Measurements from ENCODE around the gene CAMK2A. TPM values are rescaled to one million over a fixed set of nuclear protein-coding genes. Genes with fewer than 3 reads are reported as not detected.

Gene CAMK2A
- total RNA-seq, 1 donor from 2014 or later = 0.30 TPM

DNA sequence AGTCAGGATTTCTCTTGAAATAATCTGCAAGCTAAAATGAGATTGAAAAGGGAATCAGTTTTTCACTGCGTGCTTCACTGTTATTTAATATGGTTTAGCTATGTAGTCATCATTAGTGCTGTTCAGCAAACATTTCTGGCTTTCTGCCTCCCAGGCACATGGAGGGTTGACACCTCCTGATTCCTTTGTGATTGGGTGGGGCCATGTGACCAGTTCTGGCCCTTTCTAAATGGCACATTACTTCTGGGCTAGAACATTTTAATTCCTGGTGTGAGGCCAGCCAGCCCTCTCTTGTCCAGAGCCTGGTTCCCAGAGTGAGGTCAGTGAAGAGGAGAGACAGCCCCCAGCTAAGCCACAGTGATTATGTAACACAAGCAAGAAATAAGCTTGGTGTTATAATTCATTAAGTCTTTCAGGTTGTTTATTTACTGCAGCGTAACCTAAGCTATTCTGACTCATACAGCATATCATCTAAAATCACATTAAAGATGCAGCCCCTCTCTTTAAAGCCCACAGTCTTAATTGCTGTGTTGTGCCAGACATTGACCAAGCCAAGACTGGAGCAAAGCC, 30.6 kb upstream of the CAMK2A start:
- no peak for DNase-seq (ENCODE audit: low read depth, low spot score)
- H3K27ac Mint-ChIP-seq (ENCODE audit: unreplicated experiment) = no peak overlapping the region
- H3K4me3 Mint-ChIP-seq = no peak overlapping the region
- H3K9me3 Mint-ChIP-seq = peaks cover 2% of the 10 kb centered on the region
- H3K4me1 Mint-ChIP-seq = peaks cover 40% of the 10 kb centered on the region
- no peaks in the 10 kb centered on the region for H3K27me3 Mint-ChIP-seq (ENCODE audit: low read depth)
- TF ChIP-seq, protein P1, sequence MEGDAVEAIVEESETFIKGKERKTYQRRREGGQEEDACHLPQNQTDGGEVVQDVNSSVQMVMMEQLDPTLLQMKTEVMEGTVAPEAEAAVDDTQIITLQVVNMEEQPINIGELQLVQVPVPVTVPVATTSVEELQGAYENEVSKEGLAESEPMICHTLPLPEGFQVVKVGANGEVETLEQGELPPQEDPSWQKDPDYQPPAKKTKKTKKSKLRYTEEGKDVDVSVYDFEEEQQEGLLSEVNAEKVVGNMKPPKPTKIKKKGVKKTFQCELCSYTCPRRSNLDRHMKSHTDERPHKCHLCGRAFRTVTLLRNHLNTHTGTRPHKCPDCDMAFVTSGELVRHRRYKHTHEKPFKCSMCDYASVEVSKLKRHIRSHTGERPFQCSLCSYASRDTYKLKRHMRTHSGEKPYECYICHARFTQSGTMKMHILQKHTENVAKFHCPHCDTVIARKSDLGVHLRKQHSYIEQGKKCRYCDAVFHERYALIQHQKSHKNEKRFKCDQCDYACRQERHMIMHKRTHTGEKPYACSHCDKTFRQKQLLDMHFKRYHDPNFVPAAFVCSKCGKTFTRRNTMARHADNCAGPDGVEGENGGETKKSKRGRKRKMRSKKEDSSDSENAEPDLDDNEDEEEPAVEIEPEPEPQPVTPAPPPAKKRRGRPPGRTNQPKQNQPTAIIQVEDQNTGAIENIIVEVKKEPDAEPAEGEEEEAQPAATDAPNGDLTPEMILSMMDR (conservative IDR thresholded peaks at IDR 0.05) = no peak
- H3K36me3 Mint-ChIP-seq (ENCODE audit: low read depth) = no peaks in the 10 kb centered on the region

DNA sequence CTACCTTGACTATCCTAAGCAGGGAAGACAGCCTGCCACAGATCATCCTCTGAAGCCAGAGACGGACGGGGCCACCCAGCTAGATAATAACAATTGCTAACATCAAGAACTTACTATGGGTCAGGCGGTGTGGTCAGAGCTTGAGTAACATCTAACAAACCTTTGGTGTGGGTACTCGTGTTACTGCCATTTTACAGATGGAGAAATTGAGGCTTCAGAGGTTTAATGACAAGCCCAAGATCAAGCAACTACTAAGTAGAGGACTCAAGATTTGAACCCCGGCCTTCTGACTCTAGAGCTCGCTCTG, 29.9 kb upstream of the CAMK2A start:
- Mint-ChIP-seq H3K4me3 (no peak overlapping the region), H3K9me3 (peaks cover 2% of the 10 kb centered on the region), H3K36me3 (ENCODE audit: low read depth) (no peaks in the 10 kb centered on the region), H3K27me3 (ENCODE audit: low read depth) (no peaks in the 10 kb centered on the region), H3K4me1 (peaks cover 40% of the 10 kb centered on the region), H3K27ac (ENCODE audit: unreplicated experiment) (no peak overlapping the region)
- DNase-seq (ENCODE audit: low read depth, low spot score) = no peak
- TF ChIP-seq, protein P1 (conservative IDR thresholded peaks at IDR 0.05) = no peak

DNA sequence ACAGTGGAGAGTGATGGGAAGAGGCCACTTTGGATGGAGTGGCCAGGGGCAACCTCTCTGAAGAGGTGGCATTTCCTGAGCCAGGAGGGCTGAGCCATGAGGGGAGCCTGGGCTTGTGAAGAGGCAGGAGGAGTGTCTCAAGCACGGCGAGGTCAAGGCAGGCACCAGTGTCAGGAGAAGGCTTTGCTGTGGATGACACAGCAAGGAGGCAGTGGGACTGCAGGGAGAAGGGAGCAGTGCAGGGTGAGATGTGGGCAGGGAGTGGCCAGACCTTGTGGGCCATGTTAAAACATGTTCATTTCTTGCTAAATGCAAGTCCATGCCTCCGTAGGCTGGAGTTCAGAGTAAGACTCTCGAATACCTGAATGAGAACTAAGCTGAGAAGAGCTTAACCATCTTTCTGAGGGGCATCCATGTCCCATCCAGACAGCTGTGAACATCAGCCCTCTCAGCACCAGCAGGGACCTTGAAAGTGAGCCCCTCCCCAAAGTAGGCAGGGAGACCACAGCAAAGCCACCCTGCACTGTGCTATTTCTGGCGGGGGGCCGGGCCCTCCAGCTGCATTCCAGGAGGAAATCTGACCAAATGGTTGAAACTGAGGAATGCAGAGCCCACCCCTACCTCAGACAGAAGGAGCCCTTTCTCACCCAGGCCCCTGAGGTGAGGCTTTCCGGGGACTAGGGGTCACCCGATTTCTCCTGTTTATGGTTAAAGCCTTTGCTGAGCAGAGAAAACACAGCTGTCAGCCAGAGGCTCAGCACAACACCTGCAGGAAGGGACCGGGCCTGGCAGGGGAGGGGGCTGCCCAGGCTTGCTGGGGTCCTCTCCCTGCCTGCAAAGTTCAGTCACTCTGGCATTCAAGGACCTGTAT, 29.3 kb upstream of the CAMK2A start:
- Mint-ChIP-seq H3K36me3 (ENCODE audit: low read depth) (no peaks in the 10 kb centered on the region), H3K4me1 (peaks cover 40% of the 10 kb centered on the region), H3K4me3 (no peak overlapping the region), H3K9me3 (peaks cover 2% of the 10 kb centered on the region), H3K27me3 (ENCODE audit: low read depth) (no peaks in the 10 kb centered on the region), H3K27ac (ENCODE audit: unreplicated experiment) (no peak overlapping the region)
- TF ChIP-seq, protein P1 (conservative IDR thresholded peaks at IDR 0.05) = no peak
- DNase-seq (ENCODE audit: low read depth, low spot score) = no peak

DNA sequence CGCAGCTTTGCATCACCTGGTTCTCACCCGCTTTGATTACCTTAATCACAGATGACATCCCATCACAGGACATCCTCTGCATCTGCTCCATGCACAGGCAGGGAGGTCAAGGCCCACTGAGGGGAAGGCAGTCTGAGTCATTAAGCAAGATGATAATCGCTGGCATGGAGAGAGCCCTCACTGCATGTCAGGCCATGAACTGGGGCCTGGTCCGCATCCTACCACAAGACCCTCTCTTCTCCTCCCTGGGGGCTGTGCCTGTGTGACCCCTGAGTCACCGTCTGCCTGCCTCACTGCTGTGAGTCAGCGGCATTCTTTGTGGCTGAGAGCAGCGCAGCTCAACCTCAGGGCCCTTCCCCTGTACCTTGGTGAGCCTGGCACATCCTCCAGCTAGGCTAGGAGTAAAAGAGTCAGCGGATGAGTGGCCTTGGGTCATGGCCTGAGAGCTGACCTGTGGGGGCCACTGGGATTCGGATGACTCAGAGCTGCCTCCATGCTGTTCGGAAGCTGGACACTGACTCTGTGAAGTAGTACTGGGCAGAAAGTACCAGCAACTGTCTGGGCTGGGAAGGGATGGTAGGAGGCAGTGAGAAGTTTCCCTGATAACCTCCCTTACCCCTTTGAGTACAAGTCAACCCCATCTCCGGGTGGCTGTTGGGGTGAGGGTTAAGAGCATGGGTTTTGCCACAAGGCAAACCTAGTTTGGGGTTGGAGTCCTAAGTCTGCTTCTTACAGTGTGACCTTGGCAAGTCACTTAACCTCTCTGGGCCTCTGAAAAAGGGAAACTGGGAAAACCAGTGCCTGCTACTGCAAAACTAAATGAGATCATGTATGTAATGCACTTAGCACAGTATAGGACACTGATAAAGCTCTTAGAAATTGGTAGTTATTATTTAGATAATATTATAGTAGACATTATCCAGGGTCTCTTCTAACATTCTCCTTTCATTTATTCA, 27.8 kb upstream of the CAMK2A start:
- TF ChIP-seq, protein P1 (conservative IDR thresholded peaks at IDR 0.05) = no peak
- no peaks in the 10 kb centered on the region for H3K27me3 Mint-ChIP-seq (ENCODE audit: low read depth)
- peaks cover 2% of the 10 kb centered on the region for H3K9me3 Mint-ChIP-seq
- DNase-seq (ENCODE audit: low read depth, low spot score) = peak; percentile 30
- no peak overlapping the region for H3K4me3 Mint-ChIP-seq
- H3K36me3 Mint-ChIP-seq (ENCODE audit: low read depth) = no peaks in the 10 kb centered on the region
- H3K4me1 Mint-ChIP-seq = peaks cover 40% of the 10 kb centered on the region
- H3K27ac Mint-ChIP-seq (ENCODE audit: unreplicated experiment) = peak overlapping the region; percentile 44

DNA sequence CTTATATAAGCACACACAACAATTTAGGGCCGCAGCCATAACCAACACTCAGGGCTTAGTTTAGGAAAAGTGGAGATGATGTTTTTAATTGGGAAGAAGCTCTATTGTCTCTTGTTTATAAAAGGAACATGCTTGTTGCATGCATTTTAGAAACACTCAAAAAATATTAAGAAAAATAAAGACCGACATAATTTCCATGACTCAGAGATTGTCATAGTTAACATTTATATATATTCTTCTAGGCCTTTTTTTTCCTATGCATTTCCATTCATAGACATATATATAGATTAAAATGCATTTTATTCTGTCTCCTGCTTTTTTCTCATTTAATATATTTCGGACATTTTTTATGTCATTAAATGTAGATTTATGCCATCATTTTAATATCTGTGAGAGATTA, 26.7 kb upstream of the CAMK2A start:
- H3K9me3 Mint-ChIP-seq = no peaks in the 10 kb centered on the region
- H3K4me3 Mint-ChIP-seq = no peak overlapping the region
- H3K27ac Mint-ChIP-seq (ENCODE audit: unreplicated experiment) = no peak overlapping the region
- no peaks in the 10 kb centered on the region for H3K27me3 Mint-ChIP-seq (ENCODE audit: low read depth)
- peaks cover 40% of the 10 kb centered on the region for H3K4me1 Mint-ChIP-seq
- H3K36me3 Mint-ChIP-seq (ENCODE audit: low read depth) = no peaks in the 10 kb centered on the region
- DNase-seq (ENCODE audit: low read depth, low spot score) = no peak
- TF ChIP-seq, protein P1 (conservative IDR thresholded peaks at IDR 0.05) = no peak

Data from neural crest cell (in vitro differentiated cells).